HG03342 (cell line): ENCODE data around the gene EMILIN3.

Experiments
- ATAC-seq: cut with Tn5 transposase; IDR thresholded peaks from one replicate; pipeline ENCODE4 v1.9.1; 2021; ENCODE audit warnings: mild to moderate bottlenecking, moderate library complexity; ENCODE audit not compliant: unreplicated experiment

EMILIN3 gene

DNA sequence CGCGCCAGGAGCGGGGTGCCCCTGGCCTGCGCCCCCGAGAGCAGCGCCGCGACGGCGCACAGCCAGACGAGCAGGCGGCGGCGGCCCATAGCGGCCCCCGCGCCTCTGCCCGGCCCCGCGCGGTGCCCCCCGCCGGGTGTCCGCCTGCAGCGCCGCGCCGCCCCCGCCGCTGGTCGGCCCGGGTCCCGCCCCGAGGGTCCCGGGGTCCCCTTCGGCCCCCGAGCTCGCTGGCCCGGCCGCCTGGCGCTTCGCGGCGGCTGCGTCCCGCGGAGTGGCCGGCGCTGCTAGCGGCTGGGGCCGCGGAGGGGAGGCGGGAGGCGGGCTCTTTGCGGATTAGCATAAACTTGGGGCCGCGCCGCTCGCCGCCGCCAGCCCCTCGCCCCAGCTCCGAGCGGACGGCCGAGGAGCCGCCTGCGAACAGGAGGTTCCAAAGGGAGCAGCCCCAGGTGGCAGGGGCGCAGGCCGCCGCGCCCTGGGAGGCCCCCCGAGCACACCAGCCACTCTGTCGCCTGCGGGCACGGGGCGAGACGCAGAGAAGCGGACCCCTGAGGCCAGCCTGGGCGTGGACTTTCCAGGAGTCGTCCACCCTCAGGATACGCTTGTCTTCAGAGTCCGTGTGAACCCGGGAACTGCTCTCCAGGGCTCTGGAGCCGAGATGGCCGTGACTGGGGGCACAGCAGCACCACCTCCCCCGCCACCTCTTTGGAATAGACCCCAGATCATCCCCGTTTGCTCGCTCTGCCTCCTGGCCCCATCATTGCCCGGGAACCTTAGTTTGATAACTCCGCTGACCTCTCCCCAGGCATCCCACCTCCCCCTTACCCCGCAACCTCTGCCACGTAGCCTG lies at the start of gene EMILIN3:
Gene EMILIN3, minus strand, starts transcription at position 273 of the 847 bp plus-strand sequence. Its CDS starts 184 bp downstream, at position 89.
- no peak for ATAC-seq

DNA sequence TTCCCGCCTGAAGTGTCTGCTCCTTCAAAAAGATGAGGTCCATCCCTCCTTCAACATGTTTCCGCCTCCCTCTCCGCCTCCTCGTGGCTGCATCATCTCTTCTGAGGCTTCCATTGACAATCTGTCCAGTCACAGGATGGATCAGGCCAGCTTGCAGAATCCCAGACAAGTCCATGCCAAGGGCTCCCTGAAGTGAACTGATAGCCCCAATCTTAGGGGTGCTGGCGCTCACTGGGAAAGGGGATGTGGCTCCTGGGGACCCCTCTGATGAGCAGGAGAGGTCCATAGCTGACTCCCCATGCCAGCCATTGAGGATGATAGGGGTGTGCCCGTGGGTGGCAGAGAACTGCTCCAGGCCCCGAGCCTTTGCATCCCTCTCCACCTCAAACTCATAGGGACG lies 48.6 kb upstream of the EMILIN3 start:
- no peak for ATAC-seq

DNA sequence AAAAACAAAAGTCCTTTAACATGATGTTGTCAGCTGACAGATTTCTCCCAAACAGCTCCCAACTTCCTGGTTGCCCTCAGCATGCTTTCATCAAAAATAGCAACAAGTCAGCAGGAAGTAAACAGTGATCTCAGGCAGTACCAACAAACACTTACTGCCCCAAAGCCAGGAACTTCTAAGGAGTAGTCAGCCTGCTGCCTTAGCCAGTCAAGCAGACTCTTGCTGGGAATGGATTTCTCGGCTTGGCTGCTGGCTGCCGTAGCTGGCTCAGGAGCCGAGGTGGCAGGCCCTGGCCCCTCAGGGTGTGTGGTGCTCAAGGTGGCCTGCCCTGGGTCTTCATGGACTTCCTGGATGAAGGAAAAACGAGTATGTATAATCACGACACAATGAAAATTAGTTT lies 46.6 kb upstream of the EMILIN3 start:
- ATAC-seq = no peak

- ATAC-seq = no peak
These were observed 45.9 kb upstream of the EMILIN3 start for GRCh38 chr20:41412324-41413120.

- ATAC-seq = no peak
These were observed 44.8 kb upstream of the EMILIN3 start for GRCh38 chr20:41411391-41411847.

GRCh38 chr20:41408986-41409385 lies 42.4 kb upstream of the EMILIN3 start:
- no peak for ATAC-seq

- no peak for ATAC-seq
These were observed 41.7 kb upstream of the EMILIN3 start for GRCh38 chr20:41408156-41408794.

DNA sequence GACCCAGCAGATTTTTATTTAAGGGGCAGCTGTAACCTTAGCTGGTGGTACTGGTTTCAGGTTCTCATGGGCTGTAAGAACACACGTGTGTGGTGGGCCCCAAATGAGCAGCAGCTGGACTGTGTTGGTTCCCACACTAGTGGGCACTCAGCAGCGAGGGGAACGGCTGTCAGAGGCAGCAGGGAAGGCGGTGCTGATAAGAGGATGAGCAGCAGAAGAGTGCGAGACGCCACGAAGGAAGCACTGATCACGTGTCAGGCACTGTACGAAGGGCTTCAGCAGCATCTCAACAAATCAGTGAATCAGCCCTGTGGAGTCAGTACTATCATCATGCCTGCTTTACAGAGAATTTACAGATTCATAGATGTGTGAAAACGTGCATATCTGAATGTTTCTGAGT lies 41.0 kb upstream of the EMILIN3 start:
- no peak for ATAC-seq

- no peak for ATAC-seq
These were observed 40.4 kb upstream of the EMILIN3 start for GRCh38 chr20:41406896-41407444.

GRCh38 chr20:41406353-41406752 lies 39.7 kb upstream of the EMILIN3 start:
- no peak for ATAC-seq

DNA sequence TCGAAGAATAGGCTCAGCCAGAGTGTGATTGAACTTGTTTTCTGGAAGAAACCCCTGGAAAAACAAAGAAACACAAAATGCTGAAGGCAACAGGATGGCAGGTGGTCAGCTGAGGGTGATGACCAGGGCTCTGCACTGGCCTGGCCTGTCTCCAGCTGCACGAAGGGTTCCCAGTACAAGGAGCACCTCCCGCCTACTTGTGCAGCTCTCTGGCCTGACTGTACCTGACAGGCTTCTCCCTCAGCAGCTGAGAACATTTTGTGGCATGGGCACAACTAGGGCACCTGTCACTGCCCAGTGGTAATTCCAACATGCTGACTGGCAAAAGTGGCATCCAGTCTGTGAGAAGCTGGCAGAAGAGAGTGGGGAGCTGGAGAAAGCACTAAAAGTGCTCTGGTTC lies 38.8 kb upstream of the EMILIN3 start:
- ATAC-seq = no peak

DNA sequence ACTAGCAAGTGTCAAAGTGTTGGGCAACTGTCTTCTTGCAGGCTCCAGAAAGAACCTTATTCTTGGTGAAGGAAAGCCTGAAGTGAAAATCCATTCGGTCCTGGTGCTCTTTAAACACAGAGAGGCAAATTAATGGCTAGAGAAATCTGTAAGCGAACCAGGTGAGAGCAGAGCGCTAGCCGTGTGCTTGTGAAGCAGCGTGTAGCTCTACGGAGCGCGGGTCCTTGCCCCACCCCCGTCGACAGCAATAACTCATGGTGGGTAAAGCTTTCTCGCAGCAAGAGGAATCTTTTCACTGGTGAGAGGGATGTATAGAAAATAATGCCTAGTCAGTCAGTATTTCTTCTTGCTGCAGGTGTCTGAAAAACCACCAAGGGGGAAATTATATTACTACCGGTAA lies 37.0 kb upstream of the EMILIN3 start:
- ATAC-seq = no peak

GRCh38 chr20:41398408-41398807 lies 31.8 kb upstream of the EMILIN3 start:
- no peak for ATAC-seq

DNA sequence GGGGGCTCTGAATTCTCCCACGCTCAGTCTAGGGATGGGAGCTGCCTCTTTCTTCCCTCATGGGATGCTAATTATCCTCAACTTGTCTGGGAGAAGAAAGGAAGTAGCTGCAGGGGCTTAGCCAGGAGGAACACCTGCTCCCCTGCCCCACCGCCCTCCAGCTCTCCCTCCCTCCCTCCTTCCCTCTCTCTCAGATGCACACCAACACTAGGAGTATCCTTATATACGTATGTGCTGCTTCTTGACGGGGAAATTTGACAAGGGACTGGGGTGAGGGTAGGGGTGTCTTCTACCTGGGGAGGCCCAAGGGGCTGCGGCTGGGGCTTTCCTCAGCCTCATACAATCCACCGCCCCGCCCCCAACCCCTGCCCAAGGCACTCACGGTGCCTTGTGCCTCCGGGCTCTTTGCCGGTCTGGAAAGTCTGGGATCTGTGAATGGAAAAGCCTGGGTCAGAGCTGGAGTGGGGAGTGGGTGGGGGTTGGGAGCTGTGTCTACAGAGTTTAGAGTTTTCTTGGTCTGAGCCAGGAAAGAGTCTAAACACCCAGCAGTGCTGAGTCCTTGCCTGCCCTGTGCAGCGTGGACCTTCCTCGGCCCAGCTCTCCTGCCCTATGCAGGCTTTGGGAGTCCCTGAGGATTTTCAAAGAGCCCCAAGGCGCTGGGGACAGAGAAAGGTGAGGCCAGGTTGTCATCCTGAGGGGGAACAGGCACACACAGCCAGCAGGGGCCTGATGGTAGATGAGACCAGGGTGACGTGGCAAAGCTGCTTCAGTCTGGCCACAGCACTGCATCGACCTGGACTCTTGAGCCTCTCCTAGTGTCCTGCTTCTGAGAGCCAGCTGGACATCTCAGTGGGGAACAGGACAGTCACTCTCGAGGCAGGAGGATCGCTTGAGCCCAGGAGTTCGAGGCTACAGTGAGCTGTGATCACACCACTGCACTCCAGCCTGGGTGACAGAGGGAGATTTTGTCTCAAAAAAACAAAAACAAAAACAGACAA lies 29.3 kb upstream of the EMILIN3 start:
- ATAC-seq = no peak

DNA sequence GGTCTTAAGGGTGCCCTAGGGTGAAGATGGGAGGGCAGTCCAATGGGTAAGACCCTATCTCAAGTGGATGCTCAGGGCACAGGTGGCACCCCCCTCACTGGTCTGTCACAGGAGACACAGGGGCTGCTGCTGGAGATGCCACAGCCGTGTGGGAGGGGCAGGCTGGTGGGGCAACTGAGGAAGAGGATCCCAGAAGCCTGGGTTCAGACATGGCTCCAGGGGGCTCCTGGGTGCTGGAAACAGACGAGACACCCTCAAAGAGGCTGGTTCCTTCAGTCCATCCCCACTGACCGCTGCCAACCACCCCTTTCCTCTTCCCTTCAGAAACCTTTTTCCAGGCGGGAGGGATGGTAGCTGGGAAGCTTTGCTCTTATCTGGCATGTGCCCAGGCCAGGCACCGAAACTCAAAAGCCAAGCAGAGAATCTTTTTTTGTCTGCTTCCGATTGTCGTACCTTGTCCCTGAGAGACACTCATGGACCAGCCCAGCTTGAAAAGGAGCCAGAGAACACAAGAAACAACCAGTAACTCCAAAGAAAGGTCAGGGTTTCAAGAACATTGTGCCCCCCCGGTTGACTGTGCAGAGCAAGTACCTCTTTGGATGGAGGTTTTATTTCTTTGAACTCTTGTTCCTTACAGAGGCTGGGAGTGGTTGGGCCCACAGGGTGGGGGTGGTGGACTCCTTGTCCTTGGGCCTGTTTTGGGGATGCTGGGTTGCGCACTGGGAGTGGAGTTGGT lies 28.5 kb upstream of the EMILIN3 start:
- ATAC-seq = no peak

DNA sequence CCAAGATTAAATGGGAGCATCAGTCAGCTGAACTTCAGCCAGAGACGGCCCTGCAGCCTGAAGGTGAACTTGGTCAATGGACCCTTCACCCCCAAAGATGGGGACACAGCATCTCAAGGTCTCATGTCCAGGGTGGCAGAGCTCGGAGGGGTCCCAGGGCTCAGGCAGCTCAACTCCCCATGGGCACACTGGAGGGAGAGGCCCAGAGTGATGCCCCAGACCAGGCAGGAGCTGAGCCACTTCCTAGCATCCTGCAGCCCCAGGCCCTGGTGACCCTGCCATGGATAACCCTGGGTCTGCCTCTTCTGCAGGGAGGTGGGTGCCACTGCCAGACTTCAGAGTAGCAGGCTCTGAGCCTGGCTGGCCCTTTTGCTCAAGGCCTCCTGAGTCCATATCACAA lies 27.5 kb upstream of the EMILIN3 start:
- ATAC-seq = no peak

DNA sequence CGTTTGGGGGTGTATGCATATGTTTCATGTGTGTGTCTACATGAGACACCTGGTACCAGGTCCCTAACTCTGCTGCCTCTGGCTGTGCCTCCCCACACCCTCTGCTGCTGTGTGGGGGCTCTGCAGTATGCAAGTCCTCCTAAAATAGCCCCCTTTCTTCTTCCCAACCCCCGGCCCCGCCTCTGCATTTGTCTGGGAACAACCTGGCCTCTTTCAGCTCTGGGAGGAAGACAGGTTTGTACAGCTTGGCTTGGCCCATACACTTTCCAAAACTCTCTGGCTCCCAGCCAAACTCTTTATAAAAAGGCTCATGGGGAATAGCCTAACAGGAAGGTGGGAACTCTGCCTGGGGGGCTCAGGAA lies 27.1 kb upstream of the EMILIN3 start:
- no peak for ATAC-seq

DNA sequence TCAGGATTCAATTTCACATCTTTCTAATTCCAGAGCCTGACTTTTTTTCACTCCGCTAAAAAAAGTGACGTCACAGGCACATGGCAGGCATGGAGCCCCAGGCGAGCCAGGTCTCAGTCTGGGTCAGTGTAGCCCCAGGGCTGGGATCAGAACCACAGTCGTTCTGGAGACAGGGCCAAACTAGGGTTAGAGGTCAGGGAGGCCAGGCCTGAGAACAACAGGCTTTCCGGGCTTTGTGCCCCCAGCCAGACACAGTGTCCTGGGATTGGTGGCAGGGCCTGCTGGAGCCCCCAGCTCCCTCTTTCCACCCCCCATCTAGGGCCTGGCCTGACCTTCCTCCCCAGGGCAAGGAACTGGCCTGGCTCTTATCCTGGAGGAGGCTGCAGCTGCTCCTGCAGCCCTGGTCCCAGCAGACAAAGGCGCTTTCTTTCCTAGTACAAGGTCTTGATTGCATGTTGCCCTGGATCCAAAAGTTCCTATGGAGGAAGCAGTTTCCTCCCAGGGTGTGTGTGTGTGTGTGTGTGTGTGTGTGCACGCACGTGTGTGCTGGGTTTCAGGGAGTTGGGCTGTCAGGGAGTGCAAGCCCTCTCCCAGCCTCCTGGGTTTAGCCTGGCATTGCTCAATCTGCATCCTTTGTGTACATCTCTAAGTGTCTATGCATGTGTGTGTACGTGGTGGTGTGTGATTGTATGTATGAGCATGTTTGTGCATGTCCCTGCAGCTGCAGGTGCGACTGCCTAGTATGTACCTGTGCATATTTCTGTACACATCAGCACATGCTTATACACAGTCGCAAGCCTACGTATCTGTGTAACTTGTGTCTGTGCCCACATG lies 26.5 kb upstream of the EMILIN3 start:
- ATAC-seq = no peak

GRCh38 chr20:41392295-41392694 lies 25.7 kb upstream of the EMILIN3 start:
- ATAC-seq = no peak
